Psoas muscle (tissue), 8 donors: ENCODE measurements around the gene SUCLG1. TPM values are rescaled to one million over a fixed set of nuclear protein-coding genes. Genes with fewer than 3 reads are reported as not detected.

Experiments used
- ATAC-seq, 4 donors: fragments of 200-7000 bp; cut with Tn5 transposase; one replicate each; pipeline ENCODE4 v1.9.1; 2020; ENCODE audit warnings: moderate library complexity in 3 of 4, mild to moderate bottlenecking in 2 of 4
- DNase-seq, 2 donors: peaks; one replicate each; pipeline ENCODE4 v3.0.0-alpha.2; 2020
- H3K27ac ChIP-seq: fragments of 200-600 bp; one replicate; pipeline ENCODE4 v1.8.0; 2022
- H3K27me3 ChIP-seq, 3 donors: fragments of 200-600 bp in 1 of 3; one replicate each; pipeline versions ENCODE4 v1.6.1 to v1.8.0; 2013 to 2022; ENCODE audit warnings: low read length in 2 of 3, mild to moderate bottlenecking in 2 of 3, moderate library complexity in 1 of 3; ENCODE audit not compliant: insufficient read depth in 3 of 3
- H3K36me3 ChIP-seq, 2 donors: fragments of 200-600 bp in 1 of 2; one replicate each; pipeline versions ENCODE4 v1.6.1 to v1.8.0; 2013 to 2022; ENCODE audit warnings: low read depth in 1 of 2, mild to moderate bottlenecking in 1 of 2, moderate library complexity in 1 of 2; ENCODE audit not compliant: insufficient read depth in 1 of 2
- H3K4me1 ChIP-seq: fragments of 200-600 bp; one replicate; pipeline ENCODE4 v1.8.0; 2022
- H3K4me3 ChIP-seq: fragments of 200-600 bp; one replicate; pipeline ENCODE4 v1.8.0; 2022; ENCODE audit warnings: mild to moderate bottlenecking
- H3K9me3 ChIP-seq: fragments of 200-600 bp; one replicate; pipeline ENCODE4 v1.8.0; 2022
- CTCF ChIP-seq: fragments of 200-600 bp; IDR thresholded peaks from one replicate; pipeline ENCODE4 v1.8.0; 2022; ENCODE audit warnings: antibody characterized with exemption
- WGBS, 3 donors: extraction: QIAGEN DNeasy Blood & Tissue Kit; methylation state at CpG; one replicate each; pipeline versions ENCODE4 v1.1.6 to v1.1.7; 2013; 5-methylcytosine and 5-hydroxymethylcytosine counted together
- intact Hi-C, 2 donors: fragments of 100-400 bp; cut with DNase I; formaldehyde crosslinking; loops; one replicate each; pipeline versions ENCODE4 v1.11.0 to v1.14.2; 2022
- polyA plus RNA-seq, 3 donors: library from polyadenylated mRNA; stranded (reverse); fragments of 200-250 nt; gene quantifications; one replicate each; pipeline ENCODE4 v1.2.3, GENCODE V29; 2013
- total RNA-seq, 4 donors: library from RNA; stranded (reverse); fragmentation: NEBNext Ultra II Directional in 2 of 4; extraction: Animal tissue kit (Norgen Biotek cat#: 25700) in 2 of 4; gene quantifications; one replicate each; pipeline versions ENCODE4 v1.2.1 to v1.2.4, GENCODE V29; 2021 to 2023
- donor health status: healthy with polysubstance abuse.
- donor health status: DM: no; HTN: no; CAD: no; lungs with moderate emphysema.
- donor health status: Bipolar disorder and iron deficiency.
- donor health status: healthy.
- donor health status: DM: yes; HTN: yes; CAD: no.
- donor health status: DM: no; HTN: no; CAD: no.
- donor health status: DM: no; HTN: no; CAD: no.
- donor health status: DM: yes; HTN: yes; CAD: no.

Gene SUCLG1
- total and polyA plus RNA-seq, 7 donors = 112 to 184 (median 164) TPM

DNA sequence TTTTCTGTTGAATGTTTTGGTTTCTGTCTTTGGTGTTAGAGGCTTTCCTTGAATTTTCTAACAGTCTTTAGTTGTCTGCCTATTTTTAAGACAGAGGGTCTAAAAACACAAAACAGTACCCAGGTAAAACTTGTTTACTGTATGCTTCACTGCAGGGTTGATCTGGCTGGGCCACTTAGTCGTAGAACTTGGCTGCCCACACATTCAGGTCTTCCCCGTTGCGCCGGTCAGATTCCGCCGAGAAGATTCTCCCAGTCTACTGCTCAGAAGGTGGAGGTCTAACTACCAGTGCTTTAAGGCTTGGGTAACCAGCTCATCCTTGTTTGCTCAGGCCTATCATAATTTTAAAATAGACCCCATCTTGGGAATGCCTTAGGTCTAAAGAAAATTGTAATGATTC lies 32.7 kb upstream of the SUCLG1 start:
- no peak overlapping the region for H3K4me3 ChIP-seq
- 86 to 94% (median 87%) methylated on average over 6 of the region's 6 CpGs for WGBS, 3 donors
- intact Hi-C loops = loop anchor here in 1 of 2 donors (10.0 kb wide), 2 partner anchors 143 to 803 kb away; no protein-coding TSS in a partner anchor
- no peaks in the 10 kb centered on the region for H3K27me3 ChIP-seq
- H3K9me3 ChIP-seq = no peaks in the 10 kb centered on the region
- H3K27ac ChIP-seq = no peak overlapping the region
- H3K4me1 ChIP-seq = no peaks in the 10 kb centered on the region
- DNase-seq (no peak), ATAC-seq (no peak)
- H3K36me3 ChIP-seq = no peaks in the 10 kb centered on the region
- no peak for TF ChIP-seq CTCF

GRCh38 chr2:84491256-84491655 lies 32.2 kb upstream of the SUCLG1 start:
- no peaks in the 10 kb centered on the region for H3K36me3 ChIP-seq
- no peak overlapping the region for H3K4me3 ChIP-seq
- whole genome bisulfite sequencing, 3 donors = 47 to 73% (median 47%) methylated on average over 2 of the region's 2 CpGs
- intact Hi-C loops = loop anchor here in 1 of 2 donors (10.0 kb wide), 2 partner anchors 144 to 804 kb away; no protein-coding TSS in a partner anchor
- no peak for TF ChIP-seq CTCF
- ATAC-seq (no peak), DNase-seq (no peak)
- no peaks in the 10 kb centered on the region for H3K9me3 ChIP-seq
- H3K4me1 ChIP-seq = no peaks in the 10 kb centered on the region
- H3K27ac ChIP-seq = no peak overlapping the region
- no peaks in the 10 kb centered on the region for H3K27me3 ChIP-seq

DNA sequence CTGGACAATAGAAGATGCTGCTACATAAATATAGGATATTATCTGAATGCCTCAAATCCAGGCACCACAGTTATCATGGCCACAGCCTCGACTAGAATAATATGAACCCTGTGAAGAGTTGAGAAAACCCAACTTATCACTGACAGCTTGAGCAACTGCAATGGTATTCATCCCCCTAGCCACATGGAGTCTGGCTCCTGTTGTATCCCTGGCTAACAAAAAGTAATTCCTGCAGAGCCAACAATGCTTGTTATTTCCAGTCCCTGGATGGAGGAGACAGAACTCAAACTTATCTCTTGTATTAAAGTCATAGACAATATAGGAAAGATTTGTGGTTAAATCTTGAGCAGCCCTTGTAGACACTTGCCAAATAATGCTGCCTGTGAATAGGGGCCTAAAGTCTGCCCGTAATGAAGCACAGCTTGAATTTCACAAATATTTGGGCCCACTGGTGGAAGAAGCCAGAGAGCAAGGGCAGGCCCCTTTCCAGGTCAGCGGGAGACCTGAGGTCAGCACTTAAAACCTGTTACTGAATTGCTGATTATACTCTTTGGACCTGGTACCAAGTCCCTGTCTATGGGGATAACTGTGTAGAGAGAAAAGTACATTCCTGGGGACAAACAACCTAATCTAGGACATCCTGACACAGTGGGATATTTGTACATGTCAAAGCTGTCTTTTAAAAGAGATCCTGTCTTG lies 28.4 kb upstream of the SUCLG1 start:
- H3K9me3 ChIP-seq = no peaks in the 10 kb centered on the region
- intact Hi-C loops = no loop called here
- no peaks in the 10 kb centered on the region for H3K36me3 ChIP-seq
- no peak overlapping the region for H3K4me3 ChIP-seq
- no peaks in the 10 kb centered on the region for H3K27me3 ChIP-seq
- ATAC-seq = no peak
- H3K4me1 ChIP-seq = no peaks in the 10 kb centered on the region
- TF ChIP-seq CTCF = no peak
- 39 to 55% (median 40%) methylated on average over 3 of the region's 3 CpGs for WGBS, 3 donors
- H3K27ac ChIP-seq = no peak overlapping the region
- no peak for DNase-seq

- no peak for TF ChIP-seq CTCF
- intact Hi-C loops = no loop called here
- H3K4me3 ChIP-seq = no peak overlapping the region
These were observed 27.5 kb upstream of the SUCLG1 start for GRCh38 chr2:84486441-84487115.

More at GRCh38 chr2:84486441-84487115, 27.5 kb upstream of the SUCLG1 start:
- H3K9me3 ChIP-seq = no peaks in the 10 kb centered on the region
- no peaks in the 10 kb centered on the region for H3K36me3 ChIP-seq
- no peaks in the 10 kb centered on the region for H3K27me3 ChIP-seq
- 84 to 88% (median 84%) methylated on average over 2 of the region's 2 CpGs for WGBS, 3 donors
- DNase-seq (no peak), ATAC-seq (no peak)
- H3K27ac ChIP-seq = no peak overlapping the region
- H3K4me1 ChIP-seq = no peaks in the 10 kb centered on the region
